Smooth muscle cell (in vitro differentiated cells): ENCODE results near the gene EBF3. TPM values are rescaled to one million over a fixed set of nuclear protein-coding genes. Genes with fewer than 3 reads are reported as not detected.

Experiments used
- DNase-seq: peaks from one replicate; lab custom pipeline; 2025; ENCODE audit not compliant: unreplicated experiment; lab: John Stamatoyannopoulos, UW
- H2AFZ ChIP-seq: fragments of 200-600 bp; sonication (generic); 2 replicates; pipeline ENCODE4 v1.6.0; 2016; ENCODE audit warnings: antibody characterized with exemption, low read depth, mild to moderate bottlenecking
- H3F3A ChIP-seq: fragments of 200-600 bp; sonication (generic); 2 replicates; pipeline ENCODE4 v1.6.0; 2017; ENCODE audit warnings: antibody characterized with exemption, low read depth
- H3K27ac ChIP-seq: fragments of 200-600 bp; sonication (generic); 2 replicates; pipeline ENCODE4 v1.5.1; 2016; ENCODE audit warnings: low read depth, mild to moderate bottlenecking
- H3K27me3 ChIP-seq: fragments of 200-600 bp; sonication (generic); 2 replicates; pipeline ENCODE4 v1.6.1; 2016; ENCODE audit warnings: low read depth, mild to moderate bottlenecking
- H3K36me3 ChIP-seq: fragments of 200-600 bp; sonication (generic); 2 replicates; pipeline ENCODE4 v1.5.1; 2016; ENCODE audit warnings: low read depth
- H3K4me1 ChIP-seq: fragments of 200-600 bp; sonication (generic); 2 replicates; pipeline ENCODE4 v1.5.1; 2016; ENCODE audit warnings: low read depth
- H3K4me2 ChIP-seq: fragments of 200-600 bp; sonication (generic); 2 replicates; pipeline ENCODE4 v1.6.0; 2016; ENCODE audit warnings: mild to moderate bottlenecking
- H3K4me3 ChIP-seq: fragments of 200-600 bp; sonication (generic); 2 replicates; pipeline ENCODE4 v1.5.1; 2016; ENCODE audit warnings: mild to moderate bottlenecking
- H3K79me2 ChIP-seq: fragments of 200-600 bp; sonication (generic); 2 replicates; pipeline ENCODE4 v1.6.0; 2016; ENCODE audit warnings: low read depth, mild to moderate bottlenecking
- H3K9ac ChIP-seq: fragments of 200-600 bp; sonication (generic); 2 replicates; pipeline ENCODE4 v1.6.0; 2016; ENCODE audit warnings: low read depth
- H3K9me3 ChIP-seq: fragments of 200-600 bp; sonication (generic); replicated peaks from 2 replicates; pipeline ENCODE4 v1.5.1; 2016; ENCODE audit warnings: low read depth
- H4K20me1 ChIP-seq: fragments of 200-600 bp; sonication (generic); 2 replicates; pipeline ENCODE4 v1.6.0; 2016; ENCODE audit warnings: low read depth
- CTCF ChIP-seq: fragments of 200-600 bp; sonication (generic); IDR thresholded peaks from 2 replicates; pipeline ENCODE4 v1.5.1; 2017; ENCODE audit warnings: borderline replicate concordance, mild to moderate bottlenecking, antibody characterized with exemption; ENCODE audit not compliant: insufficient read depth, poor library complexity, severe bottlenecking
- WGBS: methylation state at CpG from one replicate; pipeline ENCODE4 v1.1.7; 2016; ENCODE audit warnings: low lambda C conversion rate; 5-methylcytosine and 5-hydroxymethylcytosine counted together
- polyA plus RNA-seq: library from polyadenylated mRNA; unstranded; fragments of >200 nt; fragmentation: Nextera tagmentation; extraction: Ambion mirVana; gene quantifications from 2 replicates; pipeline ENCODE4 v1.2.1, GENCODE V29; 2016
- total RNA-seq: library from RNA; depleted of rRNA; stranded (reverse); fragments of >200 nt; gene quantifications from 2 replicates; pipeline ENCODE4 v1.2.3, GENCODE V29; 2014

EBF3 gene
- total and polyA plus RNA-seq, 2 experiments from 2014 or later = not detected

DNA sequence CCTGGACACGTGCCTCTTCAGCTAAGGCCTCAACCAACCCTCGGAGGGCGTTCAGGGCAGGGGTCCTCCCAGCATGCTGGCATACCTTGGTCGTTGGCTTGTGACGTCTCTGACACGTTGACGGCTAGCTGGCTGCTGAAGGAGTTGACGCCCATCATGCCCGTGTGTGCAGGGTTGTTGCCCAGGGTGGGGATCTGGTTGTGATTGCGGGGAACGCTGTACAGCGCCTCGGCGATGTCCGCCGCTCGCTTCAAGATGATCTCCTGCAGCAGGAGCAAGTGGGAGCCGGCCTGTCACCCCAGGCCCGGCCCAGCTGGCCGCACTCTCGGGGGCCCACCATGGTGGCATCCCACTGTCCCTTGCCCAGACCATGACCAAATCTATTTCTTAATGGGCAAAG, 122.0 kb downstream of the EBF3 start:
- Histone ChIP-seq H3K27ac (no peak overlapping the region), H3K4me3 (no peak overlapping the region), H4K20me1 (no peaks in the 10 kb centered on the region), H2AFZ (no peak overlapping the region), H3K27me3 (no peaks in the 10 kb centered on the region), H3K4me1 (no peaks in the 10 kb centered on the region), H3K9me3 (no peaks in the 10 kb centered on the region), H3K36me3 (no peaks in the 10 kb centered on the region), H3K9ac (no peak overlapping the region), H3K79me2 (no peaks in the 10 kb centered on the region), H3K4me2 (no peak overlapping the region), H3F3A (no peaks in the 10 kb centered on the region)
- 96% methylated on average over 21 of the region's 21 CpGs for WGBS
- DNase-seq = no peak
- no peak for TF ChIP-seq CTCF

DNA sequence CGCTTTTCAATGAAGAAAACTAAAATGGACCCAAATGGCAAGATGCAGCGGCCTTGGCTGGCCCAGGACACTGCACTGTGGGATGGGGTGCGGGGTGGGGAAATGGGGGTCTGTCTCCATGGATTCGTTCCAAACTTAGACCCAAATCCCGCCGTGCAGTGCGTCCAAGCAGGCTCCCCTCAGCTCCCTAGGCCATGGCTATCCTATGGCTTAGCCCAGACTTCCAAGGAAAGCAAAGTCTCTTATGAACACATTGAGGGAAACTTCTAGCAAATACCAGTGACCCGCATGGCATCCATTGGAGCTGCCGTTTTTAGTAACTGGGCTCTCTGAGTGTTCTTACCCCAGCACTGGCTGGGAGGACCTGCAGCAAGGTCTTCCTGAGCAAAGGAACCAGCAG, 122.5 kb downstream of the EBF3 start:
- Histone ChIP-seq H3F3A (no peaks in the 10 kb centered on the region), H2AFZ (no peak overlapping the region)

DNA sequence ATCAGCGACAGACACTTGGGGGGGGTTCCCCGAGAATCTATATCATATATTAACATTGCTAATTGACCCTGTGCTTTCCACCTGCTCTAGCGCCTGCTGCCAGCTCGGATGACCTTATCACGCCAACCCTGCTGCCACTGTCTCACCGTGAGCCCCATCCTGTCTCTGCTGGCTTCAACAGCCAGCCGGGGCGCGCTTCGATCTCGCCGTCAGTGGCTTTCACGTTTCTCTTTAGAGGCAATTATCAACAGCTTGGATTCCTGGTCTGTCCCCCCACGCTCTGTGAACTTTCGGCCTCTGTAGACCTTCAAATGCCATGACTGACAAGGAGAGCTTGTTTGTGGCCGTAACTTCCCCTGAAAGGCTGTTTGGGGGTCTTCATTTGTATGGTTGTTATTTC, 123.0 kb downstream of the EBF3 start:
- H3K9ac ChIP-seq = no peak overlapping the region
- WGBS = 97% methylated on average over 16 of the region's 16 CpGs
- no peak overlapping the region for H3K4me2 ChIP-seq
- no peaks in the 10 kb centered on the region for H3F3A ChIP-seq
- no peaks in the 10 kb centered on the region for H4K20me1 ChIP-seq
- no peaks in the 10 kb centered on the region for H3K79me2 ChIP-seq
- H3K4me3 ChIP-seq = no peak overlapping the region
- no peak overlapping the region for H2AFZ ChIP-seq
- no peak for DNase-seq
- H3K9me3 ChIP-seq = no peaks in the 10 kb centered on the region
- TF ChIP-seq CTCF = no peak
- no peaks in the 10 kb centered on the region for H3K27me3 ChIP-seq
- H3K4me1 ChIP-seq = no peaks in the 10 kb centered on the region
- no peak overlapping the region for H3K27ac ChIP-seq
- no peaks in the 10 kb centered on the region for H3K36me3 ChIP-seq

More for the DNA sequence above, 122.5 kb downstream of the EBF3 start:
- DNase-seq = no peak
- Histone ChIP-seq H3K36me3 (no peaks in the 10 kb centered on the region), H3K27ac (no peak overlapping the region), H4K20me1 (no peaks in the 10 kb centered on the region), H3K9me3 (no peaks in the 10 kb centered on the region), H3K79me2 (no peaks in the 10 kb centered on the region), H3K4me3 (no peak overlapping the region), H3K27me3 (no peaks in the 10 kb centered on the region), H3K4me2 (no peak overlapping the region), H3K9ac (no peak overlapping the region), H3K4me1 (no peaks in the 10 kb centered on the region)
- no peak for TF ChIP-seq CTCF
- WGBS = 97% methylated on average over 9 of the region's 9 CpGs

- WGBS = 98% methylated on average over 29 of the region's 29 CpGs
These were observed 123.9 kb downstream of the EBF3 start for GRCh38 chr10:129840196-129840590.

More at GRCh38 chr10:129840196-129840590, 123.9 kb downstream of the EBF3 start:
- Histone ChIP-seq H3K36me3 (no peaks in the 10 kb centered on the region), H3K4me1 (no peaks in the 10 kb centered on the region), H3F3A (no peaks in the 10 kb centered on the region), H4K20me1 (no peaks in the 10 kb centered on the region), H2AFZ (no peak overlapping the region), H3K4me2 (no peak overlapping the region), H3K27ac (no peak overlapping the region), H3K79me2 (no peaks in the 10 kb centered on the region), H3K9me3 (no peaks in the 10 kb centered on the region), H3K4me3 (no peak overlapping the region), H3K9ac (no peak overlapping the region), H3K27me3 (no peaks in the 10 kb centered on the region)
- no peak for TF ChIP-seq CTCF
- DNase-seq = no peak
